OCI-M2 (cell line): ENCODE measurements around the gene URM1.
"Not testable (repeated sequence)": the region's sequence is repeated elsewhere in the genome, so short reads cannot be mapped to it uniquely, and the experiment has no call there.

ENCODE experiments used
- DNase-seq: peaks from one replicate; lab custom pipeline; 2025; ENCODE audit not compliant: unreplicated experiment; lab: John Stamatoyannopoulos, UW

Gene URM1

GRCh38 chr9:128406848-128407391 is 35.7 kb downstream of the URM1 start:
- no peak for DNase-seq

DNA sequence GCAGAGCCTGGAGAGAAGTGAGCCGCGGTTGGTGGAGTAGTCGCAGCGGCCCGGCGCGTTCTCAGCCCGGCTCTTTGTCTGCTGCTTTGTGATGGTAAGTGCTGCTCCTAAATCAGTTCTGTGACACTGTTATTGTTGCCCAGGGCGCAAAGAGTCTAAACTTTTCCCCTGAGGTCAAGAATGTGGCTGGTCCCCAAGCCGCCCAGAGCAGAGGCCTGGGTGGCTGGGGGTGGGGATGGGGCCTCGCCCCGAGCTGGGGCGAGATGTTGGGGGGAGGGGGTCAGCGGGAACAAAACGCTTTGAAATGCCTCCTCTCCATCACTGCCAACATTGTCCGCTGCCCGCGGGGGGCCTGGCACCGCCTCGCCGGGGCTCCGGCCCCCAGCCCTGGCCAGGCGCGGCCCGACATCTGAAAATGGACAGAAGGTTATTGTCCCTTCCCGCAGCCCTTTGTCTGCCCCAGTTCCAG is 37.8 kb downstream of the URM1 start:
- DNase-seq: no peak

- DNase-seq: no peak
These were observed 38.3 kb downstream of the URM1 start for GRCh38 chr9:128409450-128409849.

GRCh38 chr9:128409978-128410377 is 38.8 kb downstream of the URM1 start:
- no peak for DNase-seq

DNA sequence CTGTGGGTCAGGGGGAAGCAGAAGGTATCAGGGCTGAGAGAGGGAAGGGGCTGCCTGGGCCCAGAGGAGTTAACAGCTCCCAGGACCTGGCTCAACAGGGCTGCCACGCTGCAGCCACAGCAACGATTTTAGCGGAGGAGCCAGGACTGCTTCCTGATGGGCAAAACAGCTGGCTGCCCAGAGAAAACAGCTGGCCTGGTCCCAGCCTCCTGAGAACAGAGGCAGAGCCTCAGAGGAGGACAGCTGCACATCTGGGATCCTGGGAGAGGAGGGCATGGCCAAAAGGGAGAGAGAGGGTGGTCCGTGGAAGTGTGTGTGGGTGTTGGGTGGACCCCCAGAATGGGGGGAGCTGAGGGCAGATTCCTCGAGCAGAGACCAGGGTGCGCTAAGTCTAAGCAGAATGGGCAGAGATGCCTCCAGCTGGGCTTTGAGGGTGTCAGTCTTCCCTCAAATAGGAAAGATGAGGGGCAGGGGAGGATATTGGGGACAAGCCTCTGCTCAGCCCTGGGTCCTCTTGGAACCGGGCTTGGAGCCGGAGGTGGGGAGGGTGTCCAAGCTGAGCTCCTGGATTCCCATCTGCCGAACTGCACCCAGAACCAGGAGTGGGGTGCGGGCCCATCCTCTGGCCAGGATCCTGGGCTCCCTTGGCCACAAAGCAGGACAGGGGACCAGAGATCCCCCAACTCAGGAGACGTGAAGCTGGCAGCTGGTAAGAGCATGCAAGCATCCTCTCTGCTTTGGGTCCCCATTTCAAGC is 40.4 kb downstream of the URM1 start:
- DNase-seq: no peak

DNA sequence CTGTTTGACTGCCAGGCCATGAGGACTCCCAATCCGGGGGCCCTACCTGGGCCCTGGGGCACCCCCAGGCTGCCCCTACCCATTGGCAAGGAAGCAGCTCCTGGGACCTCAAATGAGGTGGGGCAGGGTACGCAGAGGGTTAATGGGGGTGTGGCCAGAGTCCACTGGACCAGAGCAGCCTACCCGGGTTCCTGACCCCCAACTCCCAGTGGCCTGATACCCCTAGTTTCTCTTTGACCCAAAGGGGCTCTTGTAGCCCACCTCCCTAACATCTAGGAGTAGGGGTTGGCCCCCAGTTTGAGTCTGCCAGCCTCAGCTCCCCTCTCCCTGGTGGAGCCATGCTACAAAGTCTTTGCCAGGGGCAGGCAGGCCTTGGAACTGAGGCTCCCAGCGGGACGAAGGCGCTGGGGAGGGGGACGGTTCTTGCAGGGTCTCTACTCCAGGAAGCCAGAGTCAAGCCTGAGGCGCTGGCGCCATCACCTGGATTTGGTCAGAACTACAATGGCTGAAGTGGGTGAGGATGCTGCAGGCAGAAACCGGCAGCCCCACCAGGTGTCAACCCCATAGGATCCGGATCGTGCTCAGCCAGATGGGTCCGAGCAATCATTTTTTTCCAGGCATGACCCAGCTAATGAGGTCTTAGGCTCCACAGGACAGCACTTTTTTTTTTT is 41.1 kb downstream of the URM1 start:
- DNase-seq: peak; percentile 18

DNA sequence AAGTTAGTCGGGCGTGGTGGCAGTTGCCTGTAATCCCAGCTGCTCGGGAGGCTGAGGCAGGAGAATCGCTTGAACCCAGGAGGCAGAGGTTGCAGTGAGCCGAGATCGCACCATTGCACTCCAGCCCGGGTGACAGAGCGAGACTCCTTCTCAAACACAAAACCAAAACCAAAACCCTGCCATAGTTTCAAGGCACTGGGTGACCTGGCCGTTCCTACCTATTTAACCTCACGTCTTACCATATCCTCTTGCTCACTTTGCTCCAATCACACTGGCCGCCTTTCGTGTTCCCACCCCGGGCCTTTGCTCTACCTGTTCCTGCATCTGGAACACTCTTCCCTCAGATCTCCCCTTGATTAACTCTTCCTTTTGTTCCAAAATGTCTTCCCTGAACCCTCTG is 42.6 kb downstream of the URM1 start:
- DNase-seq: not testable (repeated sequence)

GRCh38 chr9:128414461-128414860 is 43.3 kb downstream of the URM1 start:
- no peak for DNase-seq

- no peak for DNase-seq
These were observed 44.1 kb downstream of the URM1 start for GRCh38 chr9:128415281-128415680.

- no peak for DNase-seq
These were observed 44.8 kb downstream of the URM1 start for GRCh38 chr9:128416014-128416413.

- no peak for DNase-seq
These were observed 45.4 kb downstream of the URM1 start for GRCh38 chr9:128416432-128417019.

GRCh38 chr9:128419061-128419925 is 48.1 kb downstream of the URM1 start:
- DNase-seq: no peak

DNA sequence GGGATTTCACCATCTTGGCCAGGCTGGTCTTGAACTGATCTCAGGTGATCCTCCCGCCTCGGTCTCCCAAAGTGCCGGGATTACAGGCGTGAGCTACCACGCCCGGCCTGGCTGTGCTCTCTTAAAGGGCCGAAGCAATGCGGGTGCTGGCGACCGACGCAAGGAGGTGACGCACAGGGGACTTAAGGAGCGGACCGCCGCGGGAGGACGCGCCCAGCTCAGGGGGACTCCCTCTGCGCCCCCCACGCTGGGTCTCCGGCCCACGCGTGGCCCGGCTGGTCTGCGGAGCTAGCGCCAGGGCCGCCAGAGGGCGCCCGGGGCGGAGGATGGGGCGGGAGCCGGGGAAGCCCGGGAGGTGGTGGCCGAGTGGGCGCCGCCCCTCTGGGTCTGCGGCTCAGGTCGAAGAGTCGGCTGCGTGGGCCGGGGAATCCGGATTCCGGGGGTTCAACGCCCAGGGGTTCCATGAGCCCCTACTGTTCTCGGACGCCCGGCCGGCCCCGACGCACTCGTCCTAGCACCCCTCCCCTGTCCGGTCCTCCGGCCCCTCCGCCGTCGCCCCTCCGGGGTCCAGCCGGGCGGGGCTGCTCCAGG is 49.0 kb downstream of the URM1 start:
- DNase-seq: no peak

DNA sequence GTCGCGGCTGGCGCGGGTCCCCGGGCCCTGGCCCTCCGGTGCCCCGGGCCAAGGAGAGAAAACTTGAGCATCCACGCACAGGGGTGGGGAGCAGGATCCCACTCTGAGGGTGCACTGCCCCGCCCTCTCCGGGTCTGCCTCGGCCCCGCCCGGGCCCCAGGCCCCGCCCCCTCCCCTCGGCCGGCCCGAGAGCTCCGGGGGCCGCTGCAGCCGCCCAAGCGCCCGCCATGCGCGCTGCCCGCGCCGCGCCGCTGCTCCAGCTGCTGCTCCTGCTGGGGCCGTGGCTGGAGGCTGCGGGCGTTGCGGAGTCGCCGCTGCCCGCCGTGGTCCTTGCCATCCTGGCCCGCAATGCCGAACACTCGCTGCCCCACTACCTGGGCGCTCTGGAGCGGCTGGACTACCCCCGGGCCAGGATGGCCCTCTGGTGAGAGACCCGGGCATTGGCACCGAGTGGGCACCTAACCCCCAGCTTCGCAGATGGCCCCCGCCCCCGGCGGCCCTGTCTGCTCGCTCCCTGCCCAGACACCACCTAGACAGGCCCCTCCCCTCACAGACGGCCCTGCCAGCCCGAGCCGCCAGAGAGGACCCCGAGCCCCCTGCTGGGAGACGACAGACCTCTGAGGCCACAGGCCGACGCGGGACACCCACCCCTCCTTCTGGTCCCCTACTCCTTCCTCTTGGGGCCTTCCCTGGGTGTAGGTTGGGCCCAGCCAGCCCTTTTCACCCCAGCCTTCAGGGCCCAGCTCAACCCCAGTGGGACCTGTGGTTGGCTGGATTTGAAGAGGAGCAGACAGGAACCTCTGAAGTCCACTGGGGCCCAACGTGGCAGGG is 49.7 kb downstream of the URM1 start, which contains the start of gene CERCAM:
TSS of gene CERCAM (plus strand) at position 207 of the 831 bp plus-strand sequence. CDS start at position 228, 21 bp downstream.
- DNase-seq: no peak

- DNase-seq: no peak
These were observed 50.4 kb downstream of the URM1 start for GRCh38 chr9:128421482-128421996.

DNA sequence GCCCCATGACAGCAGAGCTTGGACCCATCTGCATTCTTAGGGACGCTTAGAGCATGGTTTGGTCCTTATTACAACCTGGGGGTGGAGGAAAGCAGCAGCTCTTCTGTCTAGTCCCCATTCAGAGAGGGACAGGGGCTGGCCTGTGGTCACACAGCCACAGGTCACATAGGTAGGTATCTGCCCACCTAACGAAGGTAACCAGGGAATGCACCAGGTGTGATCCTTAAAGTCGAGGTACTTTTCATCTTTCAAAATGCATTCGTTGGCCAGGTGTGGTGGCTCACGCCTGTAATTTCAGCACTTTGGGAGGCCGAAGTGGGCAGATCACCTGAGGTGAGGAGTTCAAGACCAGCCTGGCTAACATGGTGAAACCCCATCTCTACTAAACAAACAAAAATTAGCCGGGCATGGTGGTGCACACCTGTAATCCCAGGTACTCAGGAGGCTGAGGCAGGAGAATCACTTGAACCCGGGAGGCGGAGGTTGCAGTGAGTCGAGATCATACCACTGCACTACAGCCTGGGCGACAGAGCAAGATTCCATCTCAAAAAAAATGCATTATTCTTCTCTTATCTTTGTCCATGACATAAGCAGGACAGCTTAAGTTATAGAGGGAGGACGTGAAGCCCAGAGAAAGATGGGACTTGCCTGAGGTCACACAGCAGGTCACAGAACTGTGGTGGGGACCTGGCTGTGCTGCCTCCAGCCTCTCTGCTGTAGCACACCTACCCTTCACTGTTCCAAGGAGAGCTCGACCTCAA is 51.0 kb downstream of the URM1 start:
- DNase-seq: not testable (repeated sequence)

GRCh38 chr9:128422783-128423150 is 51.6 kb downstream of the URM1 start:
- no peak for DNase-seq

DNA sequence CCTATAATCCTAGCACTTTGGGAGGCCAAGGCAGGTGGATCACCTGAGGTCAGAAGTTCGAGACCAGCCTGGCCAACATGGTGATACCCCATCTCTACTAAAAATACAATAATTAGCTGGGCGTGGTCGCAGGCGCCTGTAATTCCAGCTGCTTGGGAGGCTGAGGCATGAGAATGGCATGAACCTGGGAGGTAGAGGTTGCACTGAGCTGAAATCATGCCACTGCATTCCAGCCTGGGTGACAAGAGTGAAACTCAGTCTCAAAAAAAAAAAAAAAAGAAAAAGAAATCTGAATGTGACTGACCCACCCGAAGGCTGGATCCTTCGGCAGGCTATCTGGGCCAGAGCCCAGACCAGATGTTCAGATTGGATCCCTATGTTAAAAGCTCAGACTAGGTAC is 52.2 kb downstream of the URM1 start:
- not testable (repeated sequence) for DNase-seq
